HTERT RPE-1 (cell line): ENCODE results near the gene TMEM45A.
"Not testable (repeated sequence)": the region's sequence is repeated elsewhere in the genome, so short reads cannot be mapped to it uniquely, and the experiment has no call there.

Source experiments
- in situ Hi-C: fragments of 300-500 bp; cut with MboI; formaldehyde crosslinking; loops from 4 replicates; pipeline ENCODE4 v1.14.3; 2020; ENCODE audit warnings: low sequenced_read_pairs

The TMEM45A gene

GRCh38 chr3:100492059-100493006 is at the start of gene TMEM45A:
TMEM45A (plus strand) TSS chr3:100492619; CDS start chr3:100555212, 62,593 bp downstream.
- in situ Hi-C loops: no loop called here

- in situ Hi-C loops: no loop called here
Measured at GRCh38 chr3:100443690-100444089, 48.7 kb upstream of the TMEM45A start.

GRCh38 chr3:100447067-100447466 is 45.4 kb upstream of the TMEM45A start:
- in situ Hi-C loops: not testable (repeated sequence)

GRCh38 chr3:100448079-100448478 is 44.3 kb upstream of the TMEM45A start:
- in situ Hi-C loops: no loop called here

GRCh38 chr3:100449214-100449613 is 43.2 kb upstream of the TMEM45A start:
- in situ Hi-C loops: no loop called here

GRCh38 chr3:100454677-100455076 is 37.7 kb upstream of the TMEM45A start:
- in situ Hi-C loops: no loop called here

GRCh38 chr3:100455841-100456550 is 36.4 kb upstream of the TMEM45A start:
- in situ Hi-C loops: no loop called here

- in situ Hi-C loops: no loop called here
Measured at GRCh38 chr3:100456745-100457144, 35.7 kb upstream of the TMEM45A start.

GRCh38 chr3:100457811-100458210 is 34.6 kb upstream of the TMEM45A start:
- in situ Hi-C loops: no loop called here

- in situ Hi-C loops: no loop called here
Measured at GRCh38 chr3:100458814-100459213, 33.6 kb upstream of the TMEM45A start.

GRCh38 chr3:100463002-100463401 is 29.4 kb upstream of the TMEM45A start:
- in situ Hi-C loops: no loop called here

- in situ Hi-C loops: no loop called here
Measured at GRCh38 chr3:100463646-100464155, 28.7 kb upstream of the TMEM45A start.

GRCh38 chr3:100465892-100466777 is 26.3 kb upstream of the TMEM45A start:
- in situ Hi-C loops: no loop called here

- in situ Hi-C loops: no loop called here
Measured at GRCh38 chr3:100467133-100467532, 25.3 kb upstream of the TMEM45A start.

GRCh38 chr3:100468676-100469075 is 23.7 kb upstream of the TMEM45A start:
- in situ Hi-C loops: no loop called here

GRCh38 chr3:100470951-100471350 is 21.5 kb upstream of the TMEM45A start:
- in situ Hi-C loops: no loop called here

GRCh38 chr3:100471444-100471843 is 21.0 kb upstream of the TMEM45A start:
- in situ Hi-C loops: no loop called here

GRCh38 chr3:100477851-100478360 is 14.5 kb upstream of the TMEM45A start:
- in situ Hi-C loops: not testable (repeated sequence)

GRCh38 chr3:100478521-100478920 is 13.9 kb upstream of the TMEM45A start:
- in situ Hi-C loops: not testable (repeated sequence)

- in situ Hi-C loops: no loop called here
Measured at GRCh38 chr3:100480081-100480480, 12.3 kb upstream of the TMEM45A start.
